Measurements from ENCODE around the gene CALR. TPM values are rescaled to one million over a fixed set of nuclear protein-coding genes. Genes with fewer than 3 reads are reported as not detected.
"Not testable (repeated sequence)": the region's sequence is repeated elsewhere in the genome, so short reads cannot be mapped to it uniquely, and the experiment has no call there.

Gene CALR
- total and polyA plus RNA-seq, 9 of the 15 experiments (the other 6 are each of a cell fraction or from before 2014, with no cell fraction given): 126 to 811 (median 642) TPM

- H4K20me1 ChIP-seq (replicated peaks; ENCODE audit: control insufficient read depth, insufficient read depth, low read length); CTCF ChIA-PET (ENCODE audit: low intra/inter-chr PET ratio); H2AFZ ChIP-seq (ENCODE audit: low read depth, low read length); intact Hi-C loops (cut with micrococcal nuclease); ATAC-seq; DNase-seq (ENCODE audit: extremely low read depth in 1 of 4, low spot score in 3 of 4); FAIRE-seq; H3K36me3 ChIP-seq (ENCODE audit: control insufficient read depth, insufficient read depth, low read length); H3K79me2 ChIP-seq (ENCODE audit: control insufficient read depth, insufficient read depth, low read length); H3K9ac ChIP-seq (ENCODE audit: insufficient read depth in 1 of 2, low read depth in 2 of 2, low read length in 2 of 2); H3K4me3 ChIP-seq; in situ Hi-C loops (cut with MboI); BruUV-seq (replicated peaks); H3K9me3 ChIP-seq (replicated peaks; ENCODE audit: control insufficient read depth, insufficient read depth, low read depth, low read length); H3K9me1 ChIP-seq (ENCODE audit: control insufficient read depth, insufficient read depth, low read length); H3K4me2 ChIP-seq (ENCODE audit: insufficient read depth, low read length); H3K27me3 ChIP-seq (ENCODE audit: control insufficient read depth in 2 of 2, insufficient read depth in 2 of 2, low read length in 2 of 2); H3K27ac ChIP-seq (ENCODE audit: extremely low read depth, low read depth, low read length): not testable (repeated sequence)
- WGBS (ENCODE audit: insufficient coverage, low coverage, missing lambda C conversion rate): 87% methylated on average over 3 of the region's 4 CpGs
- TF ChIP-seq MAFG (tag; conservative IDR thresholded peaks at IDR 0.05): peak; percentile 51
- peak; percentile 23; the same call in 1 of the 2 replicates for TF ChIP-seq PKNOX1 (IDR thresholded peaks at IDR 0.05)
- peak; percentile 86 for TF ChIP-seq ZNF316 (IDR thresholded peaks at IDR 0.05)
- peak; percentile 54; the same call in 1 of the 2 replicates for TF ChIP-seq C11orf30 (IDR thresholded peaks at IDR 0.05; ENCODE audit: low read depth)
- POLR2A ChIA-PET: interaction anchor here (0.6 to 1.0 kb wide), 3 partner anchors 12 to 27 kb away, joined by 3 to 4 read pairs (median 3); partner anchors contain the start of gene GCDH
- H3K4me1 ChIP-seq (replicated peaks in 1 of 2; ENCODE audit: control insufficient read depth in 2 of 2, insufficient read depth in 2 of 2, low read length in 2 of 2): peaks cover 20 to 24% of the 10 kb centered on the region in 2 experiments
Measured at GRCh38 chr19:12915860-12916259, 22.5 kb upstream of the CALR start.

GRCh38 chr19:12918253-12918652, 20.2 kb upstream of the CALR start:
- 94% methylated on average over 7 of the region's 14 CpGs for WGBS (ENCODE audit: insufficient coverage, low coverage, missing lambda C conversion rate)
- Histone ChIP-seq H3K9me1 (ENCODE audit: control insufficient read depth, insufficient read depth, low read length) (no peaks in the 10 kb centered on the region), H3K9ac (ENCODE audit: insufficient read depth in 1 of 2, low read depth in 2 of 2, low read length in 2 of 2) (peak overlapping the region in 1 of 2 experiments; percentile 66; a peak in 2 of 4 replicates), H2AFZ (ENCODE audit: low read depth, low read length) (no peak overlapping the region), H3K27ac (ENCODE audit: extremely low read depth, low read depth, low read length) (no peak overlapping the region; the same call in 2 of the 3 replicates), H3K79me2 (ENCODE audit: control insufficient read depth, insufficient read depth, low read length) (no peaks in the 10 kb centered on the region), H3K27me3 (ENCODE audit: control insufficient read depth in 2 of 2, insufficient read depth in 2 of 2, low read length in 2 of 2) (no peaks in the 10 kb centered on the region), H3K36me3 (ENCODE audit: control insufficient read depth, insufficient read depth, low read length) (peaks cover 12% of the 10 kb centered on the region; the same call in 1 of the 3 replicates), H3K9me3 (replicated peaks; ENCODE audit: control insufficient read depth, insufficient read depth, low read depth, low read length) (no peaks in the 10 kb centered on the region), H4K20me1 (replicated peaks; ENCODE audit: control insufficient read depth, insufficient read depth, low read length) (no peaks in the 10 kb centered on the region), H3K4me1 (replicated peaks in 1 of 2; ENCODE audit: control insufficient read depth in 2 of 2, insufficient read depth in 2 of 2, low read length in 2 of 2) (peaks cover 13 to 26% of the 10 kb centered on the region in 2 experiments), H3K4me3 (no peak overlapping the region), H3K4me2 (ENCODE audit: insufficient read depth, low read length) (no peak overlapping the region; the same call in 1 of the 2 replicates)
- ATAC-seq: no peak
- peak in 1 of 4 experiments; percentile 18 for DNase-seq (ENCODE audit: extremely low read depth in 1 of 4, low spot score in 3 of 4)
- ChIA-PET CTCF (ENCODE audit: low intra/inter-chr PET ratio) (no interaction called here), POLR2A (interaction anchor here (0.7 to 1.2 kb wide), 2 partner anchors 19 to 234 kb away, joined by 3 to 4 read pairs; no protein-coding TSS in a partner anchor)
- no TSS peak for BruUV-seq (replicated peaks)
- no peak for FAIRE-seq
- in situ Hi-C loops (cut with MboI): no loop called here
- intact Hi-C loops (cut with micrococcal nuclease): no loop called here
- TF ChIP-seq ZNF551 (CRISPR knock-in tag; IDR thresholded peaks at IDR 0.05) (no peak), ZFX (CRISPR knock-in tag; IDR thresholded peaks at IDR 0.05) (no peak), ZNF277 (CRISPR knock-in tag; IDR thresholded peaks at IDR 0.05; ENCODE audit: borderline replicate concordance) (no peak), PHTF2 (CRISPR knock-in tag; IDR thresholded peaks at IDR 0.05) (no peak), LEF1 (IDR thresholded peaks at IDR 0.05) (no peak), PPARD (CRISPR knock-in tag; IDR thresholded peaks at IDR 0.05) (no peak), KAT2B (IDR thresholded peaks at IDR 0.05; ENCODE audit: low read depth, low read length) (no peak), ELK3 (CRISPR knock-in tag; IDR thresholded peaks at IDR 0.05) (no peak), FOSL1 (tag; conservative IDR thresholded peaks at IDR 0.05) (0 out of 2 replicates have a peak, but pooled peaks have one; percentile 1), ZNF431 (CRISPR knock-in tag; IDR thresholded peaks at IDR 0.05) (0 out of 2 replicates have a peak, but pooled peaks have one; percentile 3)
